ENCODE results near the gene FHAD1. TPM values are rescaled to one million over a fixed set of nuclear protein-coding genes. Genes with fewer than 3 reads are reported as not detected.

Gene FHAD1
- total RNA-seq, 4 donors from 2014 or later: 0.54 to 1.9 (median 0.75) TPM

DNA sequence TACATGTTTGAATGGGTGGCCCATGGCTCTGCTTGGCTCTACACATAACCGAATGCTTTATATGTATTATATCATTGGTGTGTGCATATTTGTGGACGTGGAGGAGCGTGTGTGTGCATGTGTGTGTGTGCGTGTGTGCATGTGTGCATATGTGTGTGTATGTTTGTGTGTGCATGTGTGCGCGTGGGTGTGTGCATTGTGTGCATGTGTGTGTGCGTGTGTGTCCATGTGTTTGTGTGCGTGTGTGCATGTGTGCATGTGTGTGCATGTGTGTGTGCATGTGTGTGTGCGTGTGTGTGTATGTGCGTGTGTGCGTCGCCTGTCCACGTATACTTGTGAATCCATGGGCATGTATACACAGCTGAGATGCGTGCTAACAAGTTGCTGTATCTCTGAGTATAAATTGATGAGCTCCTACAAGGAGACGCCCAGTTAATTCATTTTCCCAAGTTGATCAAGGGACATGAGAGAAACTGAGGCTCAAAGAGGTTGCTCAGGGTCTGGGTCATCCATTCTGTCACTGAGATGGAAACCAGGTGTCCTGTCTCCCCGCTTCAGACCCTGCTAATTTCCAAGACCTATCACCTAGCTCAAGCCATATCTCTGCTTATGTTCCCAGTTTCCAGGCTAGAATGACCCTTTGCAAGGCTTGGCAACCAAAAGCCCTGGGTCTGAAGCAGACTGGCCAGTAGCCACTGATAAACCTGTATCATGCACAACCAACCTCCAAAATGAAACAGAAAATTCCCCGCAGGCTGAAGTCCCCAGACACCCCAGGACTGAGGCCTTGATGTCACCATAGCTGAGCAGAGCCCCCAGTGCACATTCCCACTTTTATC, 188.4 kb downstream of the FHAD1 start:
- Histone ChIP-seq H3K36me3 (peaks cover 0 to 4% of the 10 kb centered on the region in 2 donors), H3K27ac (no peak overlapping the region), H3K27me3 (no peaks in the 10 kb centered on the region), H3K4me1 (no peaks in the 10 kb centered on the region), H3K4me3 (replicated peaks in 1 of 3) (no peak overlapping the region), H3K9me3 (no peaks in the 10 kb centered on the region)
- no peak for DNase-seq
- intact Hi-C loops (cut with DNase I): no loop called here
- TF ChIP-seq, protein P1, sequence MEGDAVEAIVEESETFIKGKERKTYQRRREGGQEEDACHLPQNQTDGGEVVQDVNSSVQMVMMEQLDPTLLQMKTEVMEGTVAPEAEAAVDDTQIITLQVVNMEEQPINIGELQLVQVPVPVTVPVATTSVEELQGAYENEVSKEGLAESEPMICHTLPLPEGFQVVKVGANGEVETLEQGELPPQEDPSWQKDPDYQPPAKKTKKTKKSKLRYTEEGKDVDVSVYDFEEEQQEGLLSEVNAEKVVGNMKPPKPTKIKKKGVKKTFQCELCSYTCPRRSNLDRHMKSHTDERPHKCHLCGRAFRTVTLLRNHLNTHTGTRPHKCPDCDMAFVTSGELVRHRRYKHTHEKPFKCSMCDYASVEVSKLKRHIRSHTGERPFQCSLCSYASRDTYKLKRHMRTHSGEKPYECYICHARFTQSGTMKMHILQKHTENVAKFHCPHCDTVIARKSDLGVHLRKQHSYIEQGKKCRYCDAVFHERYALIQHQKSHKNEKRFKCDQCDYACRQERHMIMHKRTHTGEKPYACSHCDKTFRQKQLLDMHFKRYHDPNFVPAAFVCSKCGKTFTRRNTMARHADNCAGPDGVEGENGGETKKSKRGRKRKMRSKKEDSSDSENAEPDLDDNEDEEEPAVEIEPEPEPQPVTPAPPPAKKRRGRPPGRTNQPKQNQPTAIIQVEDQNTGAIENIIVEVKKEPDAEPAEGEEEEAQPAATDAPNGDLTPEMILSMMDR (IDR thresholded peaks at IDR 0.05): no peak
- no peak for TF ChIP-seq POLR2A (IDR thresholded peaks at IDR 0.05)
- 90 to 93% methylated on average over 17 of the region's 17 CpGs for WGBS, 2 donors

- H3K27ac ChIP-seq: no peak overlapping the region
- H3K27me3 ChIP-seq: no peaks in the 10 kb centered on the region
- no peaks in the 10 kb centered on the region for H3K4me1 ChIP-seq
- DNase-seq: no peak
- no peaks in the 10 kb centered on the region for H3K9me3 ChIP-seq
- intact Hi-C loops (cut with DNase I): no loop called here
- TF ChIP-seq, protein P1 (IDR thresholded peaks at IDR 0.05): no peak
- TF ChIP-seq POLR2A (IDR thresholded peaks at IDR 0.05): no peak
- WGBS, 2 donors: 94% methylated on average over 6 of the region's 6 CpGs
- H3K4me3 ChIP-seq (replicated peaks in 1 of 3): no peak overlapping the region
- no peaks in the 10 kb centered on the region for H3K36me3 ChIP-seq
Measured at GRCh38 chr1:15436881-15437442, 189.9 kb downstream of the FHAD1 start.

DNA sequence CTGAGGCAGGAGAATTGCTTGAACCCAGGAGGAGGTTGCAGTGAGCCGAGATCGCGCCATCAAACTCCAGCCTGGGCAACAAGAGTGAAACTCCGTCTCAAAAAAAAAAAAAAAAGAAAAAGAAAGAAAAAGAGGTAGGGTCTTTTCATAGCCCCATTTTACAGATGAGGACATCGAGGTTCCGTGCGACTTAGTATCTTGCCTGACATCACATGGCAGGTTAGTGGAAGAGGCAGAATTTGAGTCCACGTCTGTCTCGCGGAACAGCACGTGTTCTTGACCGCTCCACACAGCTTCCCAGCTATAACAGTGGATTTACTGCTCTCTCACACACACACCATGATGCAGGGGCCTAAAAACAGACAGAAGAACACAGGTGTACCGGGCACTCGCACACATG, 192.3 kb downstream of the FHAD1 start:
- Histone ChIP-seq H3K36me3 (no peaks in the 10 kb centered on the region), H3K27me3 (no peaks in the 10 kb centered on the region), H3K27ac (no peak overlapping the region), H3K9me3 (no peaks in the 10 kb centered on the region), H3K4me3 (replicated peaks in 1 of 3) (no peak overlapping the region), H3K4me1 (no peaks in the 10 kb centered on the region)
- 91 to 92% methylated on average over 14 of the region's 14 CpGs for WGBS, 2 donors
- intact Hi-C loops (cut with DNase I): no loop called here
- TF ChIP-seq, protein P1 (IDR thresholded peaks at IDR 0.05): no peak
- DNase-seq: no peak

DNA sequence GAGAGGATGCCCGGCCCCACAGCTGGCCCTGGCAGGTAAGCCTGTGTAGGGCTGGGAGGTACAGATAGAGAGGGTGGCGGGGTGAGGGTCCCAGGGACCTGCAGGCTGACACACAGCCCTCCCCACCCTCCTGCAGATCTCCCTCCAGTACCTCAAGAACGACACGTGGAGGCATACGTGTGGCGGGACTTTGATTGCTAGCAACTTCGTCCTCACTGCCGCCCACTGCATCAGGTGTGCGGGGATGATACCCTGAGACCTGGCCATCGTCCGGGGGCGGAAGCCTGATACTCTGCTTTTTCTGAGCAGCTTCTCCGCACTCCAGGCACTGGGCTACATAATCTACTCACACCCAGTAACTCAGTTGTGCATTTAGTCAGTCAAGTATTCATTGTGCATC, 193.3 kb downstream of the FHAD1 start:
- DNase-seq: no peak
- Histone ChIP-seq H3K4me3 (replicated peaks in 1 of 3) (no peak overlapping the region), H3K9me3 (no peaks in the 10 kb centered on the region), H3K4me1 (no peaks in the 10 kb centered on the region), H3K36me3 (no peaks in the 10 kb centered on the region), H3K27me3 (no peaks in the 10 kb centered on the region), H3K27ac (no peak overlapping the region)
- TF ChIP-seq, protein P1 (IDR thresholded peaks at IDR 0.05): no peak
- no peak for TF ChIP-seq POLR2A (IDR thresholded peaks at IDR 0.05)
- intact Hi-C loops (cut with DNase I): no loop called here
- WGBS, 2 donors: 91 to 92% methylated on average over 11 to 13 of the region's 13 CpGs

DNA sequence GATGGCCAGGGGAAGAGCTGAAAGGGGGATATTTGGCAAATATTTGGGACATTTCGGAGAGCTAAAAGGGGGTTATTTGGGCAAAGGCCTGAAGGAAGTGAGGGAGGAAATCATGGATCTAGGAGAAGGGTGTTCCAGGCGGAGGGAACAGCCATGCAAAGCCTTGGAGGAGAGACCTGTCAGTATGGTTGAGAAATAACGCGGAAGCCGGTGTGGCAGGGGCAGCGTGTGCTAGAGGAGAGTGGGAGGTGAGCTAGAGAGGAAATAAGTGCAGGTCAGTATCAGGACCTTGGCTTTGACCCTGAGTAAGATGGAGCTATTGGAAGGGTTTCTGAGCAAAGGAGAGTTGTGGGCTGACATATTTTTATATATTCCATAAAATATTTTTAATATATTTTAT, 194.2 kb downstream of the FHAD1 start:
- H3K36me3 ChIP-seq: no peaks in the 10 kb centered on the region
- 85 to 90% methylated on average over 6 of the region's 6 CpGs for WGBS, 2 donors
- DNase-seq: no peak
- TF ChIP-seq POLR2A (IDR thresholded peaks at IDR 0.05): no peak
- TF ChIP-seq, protein P1 (IDR thresholded peaks at IDR 0.05): no peak
- no peak overlapping the region for H3K27ac ChIP-seq
- H3K9me3 ChIP-seq: no peaks in the 10 kb centered on the region
- intact Hi-C loops (cut with DNase I): no loop called here
- no peaks in the 10 kb centered on the region for H3K4me1 ChIP-seq
- H3K27me3 ChIP-seq: no peaks in the 10 kb centered on the region
- H3K4me3 ChIP-seq (replicated peaks in 1 of 3): no peak overlapping the region

Measured in thyroid gland (tissue), 4 donors.